Smooth muscle cell (in vitro differentiated cells): Measurements from ENCODE around the gene DENR. TPM values are rescaled to one million over a fixed set of nuclear protein-coding genes. Genes with fewer than 3 reads are reported as not detected.
"Not testable (repeated sequence)": the region's sequence is repeated elsewhere in the genome, so short reads cannot be mapped to it uniquely, and the experiment has no call there.

ENCODE experiments used
- DNase-seq: peaks from one replicate; lab custom pipeline; 2025; ENCODE audit not compliant: unreplicated experiment; lab: John Stamatoyannopoulos, UW
- H2AFZ ChIP-seq: fragments of 200-600 bp; sonication (generic); 2 replicates; pipeline ENCODE4 v1.6.0; 2016; ENCODE audit warnings: antibody characterized with exemption, low read depth, mild to moderate bottlenecking
- H3F3A ChIP-seq: fragments of 200-600 bp; sonication (generic); 2 replicates; pipeline ENCODE4 v1.6.0; 2017; ENCODE audit warnings: antibody characterized with exemption, low read depth
- H3K27ac ChIP-seq: fragments of 200-600 bp; sonication (generic); 2 replicates; pipeline ENCODE4 v1.5.1; 2016; ENCODE audit warnings: low read depth, mild to moderate bottlenecking
- H3K27me3 ChIP-seq: fragments of 200-600 bp; sonication (generic); 2 replicates; pipeline ENCODE4 v1.6.1; 2016; ENCODE audit warnings: low read depth, mild to moderate bottlenecking
- H3K36me3 ChIP-seq: fragments of 200-600 bp; sonication (generic); 2 replicates; pipeline ENCODE4 v1.5.1; 2016; ENCODE audit warnings: low read depth
- H3K4me1 ChIP-seq: fragments of 200-600 bp; sonication (generic); 2 replicates; pipeline ENCODE4 v1.5.1; 2016; ENCODE audit warnings: low read depth
- H3K4me2 ChIP-seq: fragments of 200-600 bp; sonication (generic); 2 replicates; pipeline ENCODE4 v1.6.0; 2016; ENCODE audit warnings: mild to moderate bottlenecking
- H3K4me3 ChIP-seq: fragments of 200-600 bp; sonication (generic); 2 replicates; pipeline ENCODE4 v1.5.1; 2016; ENCODE audit warnings: mild to moderate bottlenecking
- H3K79me2 ChIP-seq: fragments of 200-600 bp; sonication (generic); 2 replicates; pipeline ENCODE4 v1.6.0; 2016; ENCODE audit warnings: low read depth, mild to moderate bottlenecking
- H3K9ac ChIP-seq: fragments of 200-600 bp; sonication (generic); 2 replicates; pipeline ENCODE4 v1.6.0; 2016; ENCODE audit warnings: low read depth
- H3K9me3 ChIP-seq: fragments of 200-600 bp; sonication (generic); replicated peaks from 2 replicates; pipeline ENCODE4 v1.5.1; 2016; ENCODE audit warnings: low read depth
- H4K20me1 ChIP-seq: fragments of 200-600 bp; sonication (generic); 2 replicates; pipeline ENCODE4 v1.6.0; 2016; ENCODE audit warnings: low read depth
- WGBS: methylation state at CpG from one replicate; pipeline ENCODE4 v1.1.7; 2016; ENCODE audit warnings: low lambda C conversion rate; 5-methylcytosine and 5-hydroxymethylcytosine counted together
- polyA plus RNA-seq: library from polyadenylated mRNA; unstranded; fragments of >200 nt; fragmentation: Nextera tagmentation; extraction: Ambion mirVana; gene quantifications from 2 replicates; pipeline ENCODE4 v1.2.1, GENCODE V29; 2016
- total RNA-seq: library from RNA; depleted of rRNA; stranded (reverse); fragments of >200 nt; gene quantifications from 2 replicates; pipeline ENCODE4 v1.2.3, GENCODE V29; 2014
- TF ChIP-seq, protein P1 (sequence below): fragments of 200-600 bp; sonication (generic); IDR thresholded peaks from 2 replicates; pipeline ENCODE4 v1.5.1; 2017; ENCODE audit warnings: borderline replicate concordance, mild to moderate bottlenecking, antibody characterized with exemption; ENCODE audit not compliant: insufficient read depth, poor library complexity, severe bottlenecking

Gene DENR
- total and polyA plus RNA-seq, 2 experiments from 2014 or later, result 36.3 to 49.7 TPM

DNA sequence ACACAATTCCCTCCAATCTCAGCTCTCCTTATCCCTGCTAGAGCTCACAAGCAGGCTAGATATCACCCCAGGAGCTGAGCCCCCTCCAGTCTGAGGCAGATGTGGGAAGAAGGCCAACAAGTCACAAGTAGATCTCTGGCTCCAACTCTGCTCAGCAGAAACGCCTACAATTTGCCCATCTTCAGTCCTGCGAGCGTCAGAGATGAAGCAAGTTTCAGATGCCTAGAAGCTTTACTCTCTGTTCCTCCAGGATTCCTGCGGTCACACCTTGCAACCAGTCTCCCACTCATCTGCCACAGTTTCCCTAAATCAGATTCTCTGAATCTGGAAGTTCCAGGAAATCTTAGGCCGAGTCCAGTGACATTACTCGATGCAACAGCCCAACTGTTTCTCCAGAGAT, 37.4 kb upstream of the DENR start:
- H3K27ac ChIP-seq, H3K36me3 ChIP-seq, DNase-seq, H2AFZ ChIP-seq, H3K4me3 ChIP-seq, H3K4me1 ChIP-seq, H4K20me1 ChIP-seq, H3K79me2 ChIP-seq, H3K4me2 ChIP-seq, H3F3A ChIP-seq, H3K9ac ChIP-seq, H3K9me3 ChIP-seq, H3K27me3 ChIP-seq: not testable (repeated sequence)
- WGBS, result 85% methylated on average over 6 of the region's 6 CpGs

DNA sequence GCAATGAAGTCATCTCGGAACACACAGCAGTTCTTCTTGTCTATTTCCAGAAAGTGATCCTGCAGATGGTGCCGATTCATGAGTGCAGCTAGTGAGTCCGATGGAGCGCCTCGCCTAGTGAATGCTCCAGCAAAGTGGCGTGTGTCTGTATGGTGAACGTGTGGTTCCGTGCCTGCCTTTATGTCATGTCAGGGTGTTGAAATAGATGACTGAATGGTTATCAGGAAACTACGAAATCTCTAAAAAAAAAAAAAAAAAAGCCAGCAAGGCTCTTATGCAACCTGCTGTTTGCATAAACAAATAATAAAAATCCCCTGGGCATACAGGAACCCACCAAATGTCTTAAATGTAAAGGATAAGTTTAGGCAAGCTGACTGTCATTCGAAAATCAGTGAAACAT, 36.0 kb upstream of the DENR start, which contains the start of gene HCAR3:
Gene HCAR3 (minus strand): TSS at position 154 of the 400 bp plus-strand sequence. CDS start 74 bp downstream, at position 80.
- H3K4me3 ChIP-seq, H3K27me3 ChIP-seq, H2AFZ ChIP-seq, H3K4me2 ChIP-seq, H3K9ac ChIP-seq, H3K27ac ChIP-seq, H3K79me2 ChIP-seq, H3K9me3 ChIP-seq, H3K4me1 ChIP-seq, DNase-seq, H3F3A ChIP-seq, H3K36me3 ChIP-seq, H4K20me1 ChIP-seq: not testable (repeated sequence)
- WGBS, result 87% methylated on average over 10 of the region's 10 CpGs

DNA sequence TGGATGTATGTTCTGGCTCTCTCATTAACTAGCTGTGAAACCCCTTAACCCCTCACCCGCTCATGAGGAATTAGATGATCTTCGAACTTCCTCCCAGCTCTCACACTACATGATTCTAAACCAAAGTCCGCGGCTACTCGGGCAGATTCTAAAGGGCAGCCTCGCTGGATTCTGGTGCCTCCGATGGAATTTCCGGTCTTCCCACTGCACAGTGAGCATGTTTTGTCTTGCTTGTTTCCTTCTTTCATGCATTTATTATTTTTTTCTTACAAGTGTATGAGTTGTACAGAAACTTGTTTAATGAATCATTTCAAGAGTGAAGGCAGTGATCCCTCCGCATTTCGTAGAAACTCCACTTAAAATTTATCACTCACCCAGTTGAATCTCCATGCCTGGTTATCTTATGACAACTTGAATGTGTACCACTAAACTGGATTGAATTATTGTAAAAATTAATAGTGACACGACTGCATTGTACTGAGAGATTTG, 31.5 kb upstream of the DENR start:
- Histone ChIP-seq H3K4me1 (no peaks in the 10 kb centered on the region), H3K27me3 (no peaks in the 10 kb centered on the region), H3K27ac (peak overlapping the region; percentile 50), H3K36me3 (no peaks in the 10 kb centered on the region), H3K9me3 (no peaks in the 10 kb centered on the region), H4K20me1 (no peaks in the 10 kb centered on the region), H3K9ac (no peak overlapping the region), H3K4me2 (no peak overlapping the region), H2AFZ (no peak overlapping the region), H3K4me3 (no peak overlapping the region), H3F3A (no peaks in the 10 kb centered on the region), H3K79me2 (no peaks in the 10 kb centered on the region)
- DNase-seq, result no peak
- TF ChIP-seq, protein P1, sequence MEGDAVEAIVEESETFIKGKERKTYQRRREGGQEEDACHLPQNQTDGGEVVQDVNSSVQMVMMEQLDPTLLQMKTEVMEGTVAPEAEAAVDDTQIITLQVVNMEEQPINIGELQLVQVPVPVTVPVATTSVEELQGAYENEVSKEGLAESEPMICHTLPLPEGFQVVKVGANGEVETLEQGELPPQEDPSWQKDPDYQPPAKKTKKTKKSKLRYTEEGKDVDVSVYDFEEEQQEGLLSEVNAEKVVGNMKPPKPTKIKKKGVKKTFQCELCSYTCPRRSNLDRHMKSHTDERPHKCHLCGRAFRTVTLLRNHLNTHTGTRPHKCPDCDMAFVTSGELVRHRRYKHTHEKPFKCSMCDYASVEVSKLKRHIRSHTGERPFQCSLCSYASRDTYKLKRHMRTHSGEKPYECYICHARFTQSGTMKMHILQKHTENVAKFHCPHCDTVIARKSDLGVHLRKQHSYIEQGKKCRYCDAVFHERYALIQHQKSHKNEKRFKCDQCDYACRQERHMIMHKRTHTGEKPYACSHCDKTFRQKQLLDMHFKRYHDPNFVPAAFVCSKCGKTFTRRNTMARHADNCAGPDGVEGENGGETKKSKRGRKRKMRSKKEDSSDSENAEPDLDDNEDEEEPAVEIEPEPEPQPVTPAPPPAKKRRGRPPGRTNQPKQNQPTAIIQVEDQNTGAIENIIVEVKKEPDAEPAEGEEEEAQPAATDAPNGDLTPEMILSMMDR, result no peak
- 74% methylated on average over 11 of the region's 11 CpGs for WGBS

DNA sequence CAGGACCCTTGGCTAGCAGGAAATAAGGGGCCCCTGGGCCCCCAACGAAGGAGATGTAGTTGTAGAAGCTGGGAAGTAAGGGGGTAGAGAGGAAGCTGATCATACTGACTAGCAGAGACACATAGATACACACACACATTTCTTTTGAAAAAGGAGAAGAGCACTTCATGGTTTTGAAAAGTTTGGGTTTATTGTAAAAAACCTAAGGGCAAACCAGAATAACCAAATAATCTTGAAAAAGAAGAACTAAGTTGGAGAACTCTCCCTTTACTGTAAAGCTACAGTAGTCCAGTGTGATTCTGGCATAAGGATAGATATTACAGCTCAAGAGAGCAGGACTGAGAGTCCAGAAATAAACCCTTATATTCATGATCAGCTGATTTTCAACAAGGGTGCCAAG, 30.2 kb upstream of the DENR start:
- no peak for DNase-seq

More for the DNA sequence above, 30.2 kb upstream of the DENR start:
- Histone ChIP-seq H3K4me3 (no peak overlapping the region), H2AFZ (no peak overlapping the region), H4K20me1 (no peaks in the 10 kb centered on the region), H3K4me2 (no peak overlapping the region), H3K9ac (no peak overlapping the region), H3K4me1 (no peaks in the 10 kb centered on the region), H3K27ac (no peak overlapping the region), H3F3A (no peaks in the 10 kb centered on the region), H3K9me3 (no peaks in the 10 kb centered on the region), H3K79me2 (no peaks in the 10 kb centered on the region), H3K27me3 (no peaks in the 10 kb centered on the region), H3K36me3 (no peaks in the 10 kb centered on the region)
- TF ChIP-seq, protein P1, result no peak
- whole genome bisulfite sequencing, result 77% methylated on average over 1 of the region's 1 CpG
